ENCODE data around the gene CFAP20DC. TPM values are rescaled to one million over a fixed set of nuclear protein-coding genes. Genes with fewer than 3 reads are reported as not detected.

CFAP20DC gene
- total and polyA plus RNA-seq, 10 of the 15 experiments (the other 5 are each of a cell fraction or from before 2014, with no cell fraction given) = 0.53 to 11.6 (median 2.0) TPM

- TF ChIP-seq ZNF687 (IDR thresholded peaks at IDR 0.05) (no peak), ZBTB11 (CRISPR knock-in tag; IDR thresholded peaks at IDR 0.05) (no peak), MYC (IDR thresholded peaks at IDR 0.05; ENCODE audit: insufficient read depth, insufficient read length, insufficient replicate concordance, low read length, severe bottlenecking) (no peak), ETV6 (conservative IDR thresholded peaks at IDR 0.05 in 1 of 2, IDR thresholded peaks at IDR 0.05 in 1 of 2; ENCODE audit: borderline replicate concordance in 1 of 2, low read depth in 1 of 2) (no peak), SP1 (IDR thresholded peaks at IDR 0.05; ENCODE audit: low read depth, low read length) (no peak), SREBF1 (IDR thresholded peaks at IDR 0.05; ENCODE audit: low read length) (no peak), HCFC1 (IDR thresholded peaks at IDR 0.05; ENCODE audit: low read length) (no peak), NRF1 (conservative IDR thresholded peaks at IDR 0.05; ENCODE audit: low read depth, low read length) (no peak), NKRF (conservative IDR thresholded peaks at IDR 0.05) (no peak), RCOR1 (conservative IDR thresholded peaks at IDR 0.05; ENCODE audit: low read depth, low read length) (no peak), E2F4 (IDR thresholded peaks at IDR 0.05; ENCODE audit: low read depth, low read length) (no peak), E4F1 (IDR thresholded peaks at IDR 0.05; ENCODE audit: borderline replicate concordance, partially characterized antibody) (no peak), RAD21 (IDR thresholded peaks at IDR 0.05; ENCODE audit: insufficient read depth, low read depth, low read length) (no peak), ZSCAN29 (IDR thresholded peaks at IDR 0.05) (no peak), TARDBP (IDR thresholded peaks at IDR 0.05; ENCODE audit: borderline replicate concordance) (no peak)
Observed at GRCh38 chr3:58874248-58874741, 175.5 kb downstream of the CFAP20DC start (continued).
